Ovary (tissue), 3 donors: ENCODE data around the gene PTAR1.

Experiments used
- EP300 ChIP-seq: sonication (generic); formaldehyde crosslinking; IDR thresholded peaks from one replicate; pipeline ENCODE4 v1.6.1; 2017; ENCODE audit warnings: antibody characterized with exemption
- POLR2A ChIP-seq: fragments of 450-650 bp; IDR thresholded peaks from one replicate; pipeline ENCODE4 v1.6.1; 2017; ENCODE audit warnings: antibody characterized with exemption, mild to moderate bottlenecking, moderate library complexity
- TF ChIP-seq, protein P1 (sequence below), 3 donors: fragments of 450-650 bp in 2 of 3; fragments of 200-600 bp in 1 of 3; IDR thresholded peaks; one replicate each; pipeline versions ENCODE4 v1.5.1 to v1.8.0; 2016 to 2022; ENCODE audit warnings: antibody characterized with exemption in 3 of 3, mild to moderate bottlenecking in 1 of 3
- donor health status: DM: no; HTN: no; CAD: no.

DNA sequence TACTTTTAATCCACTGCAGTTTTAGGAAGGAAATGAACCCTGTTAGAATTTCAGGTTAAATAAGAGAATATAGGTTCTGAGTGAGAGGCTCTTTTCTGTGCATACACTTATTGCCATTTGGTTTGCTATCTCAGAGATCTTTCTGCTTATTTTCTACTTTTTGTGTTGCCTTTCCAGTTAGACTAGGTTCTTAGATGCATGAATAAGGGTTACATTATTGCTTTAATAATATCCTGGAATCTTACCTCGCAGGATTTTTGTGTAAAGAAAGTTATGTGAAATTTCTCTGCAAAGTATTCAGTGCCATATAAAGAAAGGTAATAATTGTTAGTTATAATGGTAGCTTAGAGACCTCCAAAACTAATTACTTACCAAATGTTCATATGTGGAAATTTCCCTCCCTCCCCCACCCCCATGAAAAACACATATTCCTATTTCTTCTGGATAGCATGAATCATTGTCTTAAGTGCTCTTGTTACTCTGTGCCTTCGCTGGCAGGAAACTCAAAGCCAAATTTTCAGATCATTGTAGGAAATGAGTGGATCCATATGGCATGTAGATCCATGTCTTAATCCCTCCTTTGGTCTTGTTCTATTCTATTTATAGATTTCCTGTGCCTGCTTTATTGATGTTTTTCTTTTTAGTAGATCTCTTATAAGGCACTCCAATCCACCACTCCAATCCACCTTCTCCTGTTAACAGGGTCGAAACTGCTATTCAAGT, 84.9 kb downstream of the PTAR1 start:
- TF ChIP-seq POLR2A (no peak), EP300 (no peak)
- TF ChIP-seq, protein P1, sequence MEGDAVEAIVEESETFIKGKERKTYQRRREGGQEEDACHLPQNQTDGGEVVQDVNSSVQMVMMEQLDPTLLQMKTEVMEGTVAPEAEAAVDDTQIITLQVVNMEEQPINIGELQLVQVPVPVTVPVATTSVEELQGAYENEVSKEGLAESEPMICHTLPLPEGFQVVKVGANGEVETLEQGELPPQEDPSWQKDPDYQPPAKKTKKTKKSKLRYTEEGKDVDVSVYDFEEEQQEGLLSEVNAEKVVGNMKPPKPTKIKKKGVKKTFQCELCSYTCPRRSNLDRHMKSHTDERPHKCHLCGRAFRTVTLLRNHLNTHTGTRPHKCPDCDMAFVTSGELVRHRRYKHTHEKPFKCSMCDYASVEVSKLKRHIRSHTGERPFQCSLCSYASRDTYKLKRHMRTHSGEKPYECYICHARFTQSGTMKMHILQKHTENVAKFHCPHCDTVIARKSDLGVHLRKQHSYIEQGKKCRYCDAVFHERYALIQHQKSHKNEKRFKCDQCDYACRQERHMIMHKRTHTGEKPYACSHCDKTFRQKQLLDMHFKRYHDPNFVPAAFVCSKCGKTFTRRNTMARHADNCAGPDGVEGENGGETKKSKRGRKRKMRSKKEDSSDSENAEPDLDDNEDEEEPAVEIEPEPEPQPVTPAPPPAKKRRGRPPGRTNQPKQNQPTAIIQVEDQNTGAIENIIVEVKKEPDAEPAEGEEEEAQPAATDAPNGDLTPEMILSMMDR (IDR thresholded peaks at IDR 0.05): no peak
